NCI-H187 treated with DMSO at 0.1 percent for 48 hours (cell line): ENCODE measurements around the gene PRCD.

Experiments used
- DNase-seq: peaks from one replicate; lab custom pipeline; 2025; lab: John Stamatoyannopoulos, UW

PRCD gene

GRCh38 chr17:76539631-76540271, at the start of gene PRCD:
Gene PRCD, plus strand, starts transcription at chr17:76540044. Its CDS starts 98 bp downstream, at chr17:76540142.
- no peak for DNase-seq

- no peak for DNase-seq
Observed at GRCh38 chr17:76490112-76490710, 49.6 kb upstream of the PRCD start.

GRCh38 chr17:76491271-76492122, 48.3 kb upstream of the PRCD start:
- no peak for DNase-seq

GRCh38 chr17:76492123-76492988, 47.5 kb upstream of the PRCD start:
- DNase-seq, result no peak

GRCh38 chr17:76492989-76493501, 46.8 kb upstream of the PRCD start:
- DNase-seq, result no peak

- DNase-seq, result no peak
Observed at GRCh38 chr17:76493505-76494167, 46.2 kb upstream of the PRCD start.

- DNase-seq, result no peak
Observed at GRCh38 chr17:76495663-76496400, 44.0 kb upstream of the PRCD start.

GRCh38 chr17:76496464-76496863, 43.4 kb upstream of the PRCD start:
- no peak for DNase-seq

GRCh38 chr17:76497699-76497978, 42.2 kb upstream of the PRCD start:
- no peak for DNase-seq

- DNase-seq, result peak; percentile 16
Observed at GRCh38 chr17:76497979-76498875, 41.6 kb upstream of the PRCD start.

GRCh38 chr17:76498876-76499251, 41.0 kb upstream of the PRCD start:
- DNase-seq, result no peak

GRCh38 chr17:76499267-76499667, 40.6 kb upstream of the PRCD start:
- no peak for DNase-seq

GRCh38 chr17:76500074-76500746, 39.6 kb upstream of the PRCD start:
- DNase-seq, result no peak

GRCh38 chr17:76500747-76501017, 39.2 kb upstream of the PRCD start:
- DNase-seq, result no peak

- DNase-seq, result no peak
Observed at GRCh38 chr17:76501018-76501826, 38.6 kb upstream of the PRCD start, which contains the start of gene RHBDF2. Gene RHBDF2, minus strand, starts transcription at chr17:76501423. Its CDS starts 19,899 bp downstream, at chr17:76481524.

- no peak for DNase-seq
Observed at GRCh38 chr17:76501827-76502307, 38.0 kb upstream of the PRCD start.

GRCh38 chr17:76502341-76503211, 37.3 kb upstream of the PRCD start:
- no peak for DNase-seq
